Mesenchymal stem cell (in vitro differentiated cells and primary cell): ENCODE measurements around the gene CEPT1.

Source experiments
- DNase-seq: peaks from one replicate; pipeline ENCODE4 v3.0.0-alpha.2; 2013
- H2AFZ ChIP-seq: one replicate; pipeline ENCODE4 v1.6.1; 2013; ENCODE audit warnings: low read depth, mild to moderate bottlenecking, control low read depth, inconsistent platforms, low read length, moderate library complexity
- H2AK5ac ChIP-seq: 2 replicates; pipeline ENCODE4 v1.6.1; 2013; ENCODE audit warnings: low read length, moderate library complexity, mild to moderate bottlenecking, inconsistent platforms; ENCODE audit not compliant: severe bottlenecking
- H2BK120ac ChIP-seq: one replicate; pipeline ENCODE4 v1.6.1; 2013; ENCODE audit warnings: low read depth, mild to moderate bottlenecking, inconsistent platforms, low read length, moderate library complexity
- H2BK12ac ChIP-seq, 2 experiments: one replicate each; pipeline ENCODE4 v1.6.1; 2013; ENCODE audit warnings: inconsistent platforms in 2 of 2, low read length in 2 of 2, mild to moderate bottlenecking in 2 of 2, moderate library complexity in 2 of 2, control low read depth in 1 of 2
- H2BK15ac ChIP-seq: one replicate; pipeline ENCODE4 v1.6.1; 2013; ENCODE audit warnings: mild to moderate bottlenecking, low read depth, inconsistent platforms; ENCODE audit not compliant: poor library complexity, severe bottlenecking
- H2BK5ac ChIP-seq: 2 replicates; pipeline ENCODE4 v1.6.1; 2013; ENCODE audit warnings: low read depth, mild to moderate bottlenecking, low read length, control low read depth, inconsistent platforms; ENCODE audit not compliant: poor library complexity, severe bottlenecking
- H3K14ac ChIP-seq, 2 experiments: one replicate each; pipeline ENCODE4 v1.6.1; 2013; ENCODE audit warnings: inconsistent platforms in 2 of 2, low read length in 2 of 2, control low read depth in 1 of 2, mild to moderate bottlenecking in 1 of 2, moderate library complexity in 1 of 2
- H3K18ac ChIP-seq, 2 experiments: one replicate each; pipeline ENCODE4 v1.6.1; 2013; ENCODE audit warnings: inconsistent platforms in 2 of 2, low read length in 2 of 2, control low read depth in 1 of 2, low read depth in 1 of 2, mild to moderate bottlenecking in 1 of 2
- H3K23ac ChIP-seq, 2 experiments: one replicate each; pipeline ENCODE4 v1.6.1; 2013; ENCODE audit warnings: inconsistent platforms in 2 of 2, low read length in 2 of 2, mild to moderate bottlenecking in 2 of 2, moderate library complexity in 2 of 2, control low read depth in 1 of 2
- H3K27ac ChIP-seq: 2 replicates; pipeline ENCODE4 v1.5.1; 2013; ENCODE audit warnings: mild to moderate bottlenecking, moderate library complexity, low read length, control low read depth, inconsistent platforms; ENCODE audit not compliant: poor library complexity, severe bottlenecking
- H3K27me3 ChIP-seq, 2 experiments: 2 replicates each; pipeline versions ENCODE4 v1.6.1 to v1.7.0; 2013; ENCODE audit warnings: low read length in 2 of 2, mild to moderate bottlenecking in 2 of 2, moderate library complexity in 2 of 2, control low read depth in 1 of 2, inconsistent platforms in 1 of 2; ENCODE audit not compliant: control insufficient read depth in 1 of 2, insufficient read depth in 1 of 2
- H3K36me3 ChIP-seq, 2 experiments: 2 replicates each; pipeline versions ENCODE4 v1.6.1 to v1.7.0; 2013; ENCODE audit warnings: low read length in 2 of 2, control low read depth in 1 of 2, inconsistent platforms in 1 of 2, low read depth in 1 of 2, mild to moderate bottlenecking in 1 of 2; ENCODE audit not compliant: insufficient read depth in 2 of 2, control insufficient read depth in 1 of 2
- H3K4ac ChIP-seq, 2 experiments: one replicate each; pipeline ENCODE4 v1.6.1; 2013; ENCODE audit warnings: inconsistent platforms in 2 of 2, low read length in 2 of 2, mild to moderate bottlenecking in 2 of 2, moderate library complexity in 2 of 2, control low read depth in 1 of 2, low read depth in 1 of 2
- H3K4me1 ChIP-seq: 2 replicates; pipeline ENCODE4 v1.6.1; 2013; ENCODE audit warnings: low read depth, low read length, control low read depth; ENCODE audit not compliant: control insufficient read depth, insufficient read depth
- H3K4me2 ChIP-seq: 2 replicates; pipeline ENCODE4 v1.6.1; 2013; ENCODE audit warnings: low read length, mild to moderate bottlenecking, inconsistent platforms; ENCODE audit not compliant: poor library complexity, severe bottlenecking
- H3K4me3 ChIP-seq, 2 experiments: 2 replicates each; pipeline versions ENCODE4 v1.5.1 to v1.7.0; 2013; ENCODE audit warnings: low read length in 2 of 2, mild to moderate bottlenecking in 2 of 2, control low read depth in 1 of 2, low read depth in 1 of 2; ENCODE audit not compliant: insufficient read depth in 1 of 2
- H3K79me1 ChIP-seq: replicated peaks from 2 replicates; pipeline ENCODE4 v1.6.1; 2013; ENCODE audit warnings: mild to moderate bottlenecking, control low read depth, low read length, inconsistent platforms; ENCODE audit not compliant: poor library complexity, severe bottlenecking
- H3K9ac ChIP-seq: 2 replicates; pipeline ENCODE4 v1.7.0; 2013; ENCODE audit warnings: mild to moderate bottlenecking, low read length, moderate library complexity
- H3K9me3 ChIP-seq: 2 replicates; pipeline ENCODE4 v1.7.0; 2013; ENCODE audit warnings: mild to moderate bottlenecking, low read length; ENCODE audit not compliant: control insufficient read depth
- H4K8ac ChIP-seq: one replicate; pipeline ENCODE4 v1.6.1; 2013; ENCODE audit warnings: inconsistent platforms, mild to moderate bottlenecking, low read length, moderate library complexity
- H4K91ac ChIP-seq: one replicate; pipeline ENCODE4 v1.6.1; 2013; ENCODE audit warnings: mild to moderate bottlenecking, low read length, inconsistent platforms
- WGBS: methylation state at CpG from one replicate; pipeline ENCODE4 v1.1.7; 2013; ENCODE audit warnings: mixed read lengths; 5-methylcytosine and 5-hydroxymethylcytosine counted together

Gene CEPT1

DNA sequence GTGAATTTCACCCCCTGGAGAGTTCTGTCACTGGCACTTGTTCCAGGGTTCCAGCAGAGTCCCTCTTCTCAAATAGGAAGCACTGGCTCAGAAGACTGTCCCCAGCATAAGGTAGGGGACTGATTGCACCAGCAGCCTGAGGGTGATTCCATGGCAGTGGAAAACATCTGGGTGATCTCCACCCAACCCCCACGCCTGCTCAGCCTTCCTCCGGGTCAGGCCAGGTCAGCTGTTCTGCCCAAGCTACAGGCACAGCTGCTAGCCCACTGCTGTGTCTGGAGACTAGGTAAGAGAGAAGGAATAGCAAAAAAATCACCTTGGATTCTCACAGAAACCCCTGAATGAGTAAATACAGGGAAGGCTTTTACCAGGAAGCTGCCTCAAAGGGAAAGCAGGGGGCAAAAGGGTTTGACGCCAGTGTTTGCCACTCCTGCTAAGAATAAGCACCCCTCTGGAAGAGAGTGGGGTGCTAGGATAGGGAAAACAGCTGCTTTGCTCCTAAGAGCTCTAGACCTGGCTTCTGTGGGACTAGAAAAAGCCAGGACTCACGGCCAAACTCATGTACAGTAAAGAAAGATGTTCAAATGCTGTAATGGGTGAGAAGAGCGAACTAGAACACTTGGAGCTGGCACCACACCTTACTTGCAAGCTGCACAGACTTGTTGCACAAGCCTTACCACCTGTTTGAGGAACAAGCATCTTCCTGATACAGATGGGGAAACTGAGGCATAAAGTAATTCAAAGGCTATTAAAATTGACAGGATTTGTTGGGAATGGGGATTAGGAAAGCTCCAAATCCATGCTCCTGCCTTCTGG lies 61.5 kb downstream of the CEPT1 start:
- no peaks in the 10 kb centered on the region for H3K79me1 ChIP-seq
- H2BK5ac ChIP-seq = no peak overlapping the region
- H3K18ac ChIP-seq = no peak overlapping the region
- no peak overlapping the region for H4K8ac ChIP-seq
- 80% methylated on average over 5 of the region's 5 CpGs for WGBS
- H2BK12ac ChIP-seq = no peak overlapping the region
- H3K23ac ChIP-seq = no peak overlapping the region
- H3K4me3 ChIP-seq = no peak overlapping the region
- H3K4ac ChIP-seq = no peak overlapping the region
- H2BK120ac ChIP-seq = no peak overlapping the region
- no peak overlapping the region for H3K4me2 ChIP-seq
- no peak for DNase-seq
- H2AK5ac ChIP-seq = no peak overlapping the region
- no peaks in the 10 kb centered on the region for H3K9me3 ChIP-seq
- H3K9ac ChIP-seq = no peak overlapping the region
- no peak overlapping the region for H2BK15ac ChIP-seq
- H3K27ac ChIP-seq = no peak overlapping the region
- H2AFZ ChIP-seq = no peak overlapping the region
- H3K27me3 ChIP-seq = peaks cover 10 to 15% of the 10 kb centered on the region in 2 experiments
- no peak overlapping the region for H4K91ac ChIP-seq
- peaks cover 5 to 6% of the 10 kb centered on the region in 2 experiments for H3K36me3 ChIP-seq
- H3K14ac ChIP-seq = peak overlapping the region in 1 of 2 experiments; percentile 72
- H3K4me1 ChIP-seq = peaks cover 13% of the 10 kb centered on the region

- H3K27ac ChIP-seq = no peak overlapping the region
- no peak overlapping the region for H3K4me2 ChIP-seq
- no peak for DNase-seq
- no peak overlapping the region for H3K4me3 ChIP-seq
- H2AK5ac ChIP-seq = no peak overlapping the region
- no peak overlapping the region for H3K18ac ChIP-seq
- H3K4ac ChIP-seq = no peak overlapping the region
- H2BK120ac ChIP-seq = no peak overlapping the region
- H4K91ac ChIP-seq = no peak overlapping the region
- H3K79me1 ChIP-seq = no peaks in the 10 kb centered on the region
- no peak overlapping the region for H2BK5ac ChIP-seq
- no peak overlapping the region for H3K9ac ChIP-seq
- no peak overlapping the region for H2AFZ ChIP-seq
- H3K23ac ChIP-seq = no peak overlapping the region
- H3K27me3 ChIP-seq = peaks cover 10 to 17% of the 10 kb centered on the region in 2 experiments
- no CpG with 5 or more reads among the region's 1 CpG for whole genome bisulfite sequencing
- H2BK12ac ChIP-seq = no peak overlapping the region
- H4K8ac ChIP-seq = peak overlapping the region; percentile 48
- H2BK15ac ChIP-seq = no peak overlapping the region
- H3K36me3 ChIP-seq = peaks cover 0 to 3% of the 10 kb centered on the region in 2 experiments
- peaks cover 13% of the 10 kb centered on the region for H3K4me1 ChIP-seq
- H3K9me3 ChIP-seq = no peaks in the 10 kb centered on the region
- no peak overlapping the region for H3K14ac ChIP-seq
These were observed 62.3 kb downstream of the CEPT1 start for GRCh38 chr1:111202366-111202706.

DNA sequence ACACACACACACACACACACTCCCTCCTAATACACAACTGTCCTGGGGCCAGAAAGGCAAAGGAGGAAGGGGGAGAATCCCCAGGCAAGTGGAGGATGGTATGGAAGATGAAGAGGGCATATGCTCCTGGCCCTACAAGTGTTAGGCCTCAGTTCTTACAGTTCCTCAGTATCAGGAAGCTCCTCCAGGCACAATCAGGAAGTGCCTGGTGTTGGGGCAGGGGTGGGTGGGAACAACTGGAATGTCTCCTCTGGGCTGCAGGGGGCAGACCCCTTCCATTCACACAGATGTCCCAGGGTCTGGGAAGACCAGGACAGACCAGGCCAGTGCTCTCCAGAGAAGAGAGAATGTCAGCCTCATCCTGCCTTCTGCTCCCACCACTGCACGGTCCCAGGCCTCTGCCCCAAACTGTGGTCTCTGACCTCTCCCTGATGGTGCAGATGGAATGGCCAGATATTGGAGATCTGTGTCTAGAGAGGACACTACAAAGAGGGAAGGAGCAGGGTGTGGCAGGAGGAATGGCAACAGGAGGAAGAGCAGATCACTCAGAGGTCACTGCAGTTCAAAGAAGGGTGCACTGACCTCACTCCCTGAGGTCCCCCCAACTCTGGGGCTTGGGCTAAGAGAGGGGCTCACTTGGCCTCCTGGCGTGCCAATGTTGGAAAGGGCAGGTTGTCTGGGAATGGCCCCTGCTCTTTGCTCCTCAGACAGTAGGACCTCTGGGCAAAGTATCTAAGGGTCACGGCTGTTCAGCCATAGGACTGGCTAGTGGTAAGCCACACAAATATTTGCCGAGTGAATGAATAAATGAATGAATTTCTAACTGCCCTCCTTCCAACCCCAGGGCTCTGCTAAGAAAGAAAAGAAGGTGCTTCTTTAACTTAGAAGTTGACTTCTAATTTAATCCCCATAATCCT lies 62.9 kb downstream of the CEPT1 start:
- H4K8ac ChIP-seq = peak overlapping the region; percentile 48
- H3K4me1 ChIP-seq = peaks cover 13% of the 10 kb centered on the region
- 93% methylated on average over 3 of the region's 4 CpGs for WGBS

More for the DNA sequence above, 62.9 kb downstream of the CEPT1 start:
- no peak overlapping the region for H3K4me2 ChIP-seq
- no peak overlapping the region for H3K18ac ChIP-seq
- no peak overlapping the region for H3K23ac ChIP-seq
- peaks cover 0 to 3% of the 10 kb centered on the region in 2 experiments for H3K36me3 ChIP-seq
- H3K14ac ChIP-seq = no peak overlapping the region
- peak overlapping the region in 1 of 2 experiments; percentile 76 for H3K4me3 ChIP-seq
- DNase-seq = no peak
- H3K9me3 ChIP-seq = no peaks in the 10 kb centered on the region
- no peak overlapping the region for H2AFZ ChIP-seq
- peaks cover 10 to 17% of the 10 kb centered on the region in 2 experiments for H3K27me3 ChIP-seq
- no peak overlapping the region for H2BK120ac ChIP-seq
- peak overlapping the region; percentile 18 for H4K91ac ChIP-seq
- no peak overlapping the region for H3K4ac ChIP-seq
- H2BK15ac ChIP-seq = no peak overlapping the region
- no peak overlapping the region for H2BK5ac ChIP-seq
- H2BK12ac ChIP-seq = no peak overlapping the region
- H2AK5ac ChIP-seq = no peak overlapping the region
- no peak overlapping the region for H3K27ac ChIP-seq
- H3K9ac ChIP-seq = peak overlapping the region; percentile 49
- H3K79me1 ChIP-seq = no peaks in the 10 kb centered on the region
